Activated B cell treated with CpG ODN at 0.5 μM for 24 hours (primary cell): ENCODE measurements around the gene FRS3. TPM values are rescaled to one million over a fixed set of nuclear protein-coding genes. Genes with fewer than 3 reads are reported as not detected.

Experiments
- ATAC-seq: fragments of 200-7000 bp; cut with Tn5 transposase; one replicate; pipeline ENCODE4 v1.10.0; 2021; ENCODE audit warnings: low read depth, mild to moderate bottlenecking, moderate library complexity
- CTCF ChIA-PET: fragments of 350-600 bp; sonication (Branson Sonifier 250); formaldehyde crosslinking; loops from one replicate; lab custom pipeline; 2021; ENCODE audit warnings: antibody characterized with exemption; lab: Charles Lee
- POLR2A ChIA-PET: fragments of 350-600 bp; sonication (Branson Sonifier 250); formaldehyde crosslinking; loops from one replicate; lab custom pipeline; 2021; ENCODE audit warnings: antibody characterized with exemption; lab: Charles Lee
- DNase-seq: peaks from one replicate; pipeline ENCODE4 v3.0.0; 2022
- H3K27ac Mint-ChIP-seq: one replicate; pipeline ENCODE4 v1.8.0; 2020; ENCODE audit warnings: mixed read lengths
- H3K27me3 Mint-ChIP-seq: one replicate; pipeline ENCODE4 v1.8.0; 2021; ENCODE audit warnings: mixed read lengths
- H3K36me3 Mint-ChIP-seq: one replicate; pipeline ENCODE4 v1.8.0; 2021; ENCODE audit warnings: low read depth, mixed read lengths
- H3K4me1 Mint-ChIP-seq: one replicate; pipeline ENCODE4 v1.8.0; 2021; ENCODE audit warnings: mixed read lengths
- H3K4me3 Mint-ChIP-seq: one replicate; pipeline ENCODE4 v1.8.0; 2020; ENCODE audit warnings: mild to moderate bottlenecking, mixed read lengths
- H3K9me3 Mint-ChIP-seq: one replicate; pipeline ENCODE4 v1.8.0; 2020; ENCODE audit warnings: mixed read lengths
- CTCF ChIP-seq: fragments of 200-600 bp; IDR thresholded peaks from one replicate; pipeline ENCODE4 v1.8.0; 2022; ENCODE audit warnings: antibody characterized with exemption, mild to moderate bottlenecking
- intact Hi-C: fragments of 100-400 bp; cut with micrococcal nuclease; formaldehyde crosslinking; loops from one replicate; pipeline ENCODE4 v1.15.1; 2024
- total RNA-seq: library from RNA; stranded (reverse); gene quantifications from 2 replicates; pipeline ENCODE4 v1.2.3, GENCODE V29; 2022

Gene FRS3
- total RNA-seq, 1 donor from 2014 or later: 6.7 TPM

GRCh38 chr6:41801380-41801779 is 21.7 kb upstream of the FRS3 start:
- Mint-ChIP-seq H3K4me1 (no peaks in the 10 kb centered on the region), H3K27me3 (no peaks in the 10 kb centered on the region), H3K27ac (no peak overlapping the region), H3K4me3 (no peak overlapping the region), H3K36me3 (peaks cover 31% of the 10 kb centered on the region), H3K9me3 (no peaks in the 10 kb centered on the region)
- POLR2A ChIA-PET: interaction anchor here (1.0 kb wide), 1 partner anchor 120 kb away, joined by 3 read pairs; the partner anchor contains the start of gene MED20
- no peak for TF ChIP-seq CTCF
- CTCF ChIA-PET: interaction anchor here (0.8 to 2.0 kb wide), 3 partner anchors 14 to 244 kb away, joined by 3 to 19 read pairs (median 4); partner anchors contain the start of genes BYSL, MED20 and TOMM6
- ATAC-seq (no peak), DNase-seq (no peak)
- intact Hi-C loops: loop anchor here (1.0 kb wide), 1 partner anchor 243 kb away; no protein-coding TSS in a partner anchor

GRCh38 chr6:41799559-41799911 is 19.8 kb upstream of the FRS3 start:
- intact Hi-C loops: no loop called here
- no peaks in the 10 kb centered on the region for H3K9me3 Mint-ChIP-seq
- H3K36me3 Mint-ChIP-seq: peaks cover 38% of the 10 kb centered on the region
- no peak for TF ChIP-seq CTCF
- ATAC-seq: no peak
- no peak overlapping the region for H3K27ac Mint-ChIP-seq
- no peaks in the 10 kb centered on the region for H3K4me1 Mint-ChIP-seq
- no peaks in the 10 kb centered on the region for H3K27me3 Mint-ChIP-seq
- POLR2A ChIA-PET: interaction anchor here (0.5 kb wide), 1 partner anchor 51 kb away, joined by 4 read pairs; no protein-coding TSS in a partner anchor
- CTCF ChIA-PET: interaction anchor here (0.6 to 1.3 kb wide), 2 partner anchors 12 to 57 kb away, joined by 3 to 5 read pairs; partner anchors contain the start of gene TOMM6
- H3K4me3 Mint-ChIP-seq: no peak overlapping the region
- DNase-seq: no peak

- ChIA-PET POLR2A (interaction anchor here (0.5 kb wide), 1 partner anchor 51 kb away, joined by 4 read pairs; no protein-coding TSS in a partner anchor), CTCF (interaction anchor here (0.6 to 1.3 kb wide), 2 partner anchors 11 to 57 kb away, joined by 3 to 5 read pairs; partner anchors contain the start of gene TOMM6)
- H3K36me3 Mint-ChIP-seq: peaks cover 38% of the 10 kb centered on the region
- no peak overlapping the region for H3K4me3 Mint-ChIP-seq
- intact Hi-C loops: no loop called here
- no peaks in the 10 kb centered on the region for H3K4me1 Mint-ChIP-seq
- no peak overlapping the region for H3K27ac Mint-ChIP-seq
- no peaks in the 10 kb centered on the region for H3K27me3 Mint-ChIP-seq
- no peaks in the 10 kb centered on the region for H3K9me3 Mint-ChIP-seq
- DNase-seq (no peak), ATAC-seq (no peak)
- no peak for TF ChIP-seq CTCF
Observed at GRCh38 chr6:41798901-41799558, 19.3 kb upstream of the FRS3 start.

GRCh38 chr6:41796474-41796873 is 16.8 kb upstream of the FRS3 start:
- ChIA-PET POLR2A (no interaction called here), CTCF (no interaction called here)
- Mint-ChIP-seq H3K4me1 (no peaks in the 10 kb centered on the region), H3K9me3 (no peaks in the 10 kb centered on the region), H3K36me3 (peaks cover 60% of the 10 kb centered on the region), H3K27ac (no peak overlapping the region), H3K4me3 (no peak overlapping the region), H3K27me3 (no peaks in the 10 kb centered on the region)
- no peak for ATAC-seq
- intact Hi-C loops: no loop called here
- no peak for TF ChIP-seq CTCF
- DNase-seq: no peak

GRCh38 chr6:41791984-41792383 is 12.3 kb upstream of the FRS3 start:
- ATAC-seq: no peak
- CTCF ChIA-PET: no interaction called here
- no peak overlapping the region for H3K27ac Mint-ChIP-seq

More at GRCh38 chr6:41791984-41792383, 12.3 kb upstream of the FRS3 start:
- intact Hi-C loops: no loop called here
- Mint-ChIP-seq H3K36me3 (peaks cover 71% of the 10 kb centered on the region), H3K4me3 (no peak overlapping the region), H3K4me1 (peaks cover 11% of the 10 kb centered on the region), H3K27me3 (no peaks in the 10 kb centered on the region), H3K9me3 (no peaks in the 10 kb centered on the region)
- TF ChIP-seq CTCF: no peak
- POLR2A ChIA-PET: interaction anchor here (0.5 to 1.0 kb wide), 4 partner anchors 85 to 1222 kb away, joined by 3 to 6 read pairs (median 4); partner anchors contain the start of genes KLHDC3 and MEA1
- DNase-seq: no peak
